ENCODE results near the gene TRPV2. TPM values are rescaled to one million over a fixed set of nuclear protein-coding genes. Genes with fewer than 3 reads are reported as not detected.

TRPV2 gene
- total and polyA plus RNA-seq, 10 of the 15 experiments (the other 5 are each of a cell fraction or from before 2014, with no cell fraction given): 8.9 to 94.4 (median 54.1) TPM

DNA sequence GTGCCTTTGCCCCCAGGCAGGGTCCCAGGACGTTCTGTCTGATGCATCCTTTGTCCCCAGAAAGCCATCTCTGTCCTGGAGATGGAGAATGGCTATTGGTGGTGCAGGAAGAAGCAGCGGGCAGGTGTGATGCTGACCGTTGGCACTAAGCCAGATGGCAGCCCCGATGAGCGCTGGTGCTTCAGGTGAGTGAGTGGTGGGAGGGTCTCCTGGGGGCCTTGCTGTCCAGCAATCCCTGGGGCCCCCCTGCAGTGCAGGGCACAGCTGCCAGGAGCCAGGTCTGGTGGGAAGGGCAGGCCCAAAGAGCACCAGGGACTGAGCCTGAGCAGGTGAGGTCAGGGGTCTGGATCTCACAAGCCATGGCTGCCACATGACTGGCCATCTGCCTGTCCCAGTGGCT lies 18.1 kb downstream of the TRPV2 start:
- in situ Hi-C loops (cut with MboI) (no loop called here), intact Hi-C loops (cut with micrococcal nuclease; ENCODE audit: unreplicated experiment) (no loop called here)

DNA sequence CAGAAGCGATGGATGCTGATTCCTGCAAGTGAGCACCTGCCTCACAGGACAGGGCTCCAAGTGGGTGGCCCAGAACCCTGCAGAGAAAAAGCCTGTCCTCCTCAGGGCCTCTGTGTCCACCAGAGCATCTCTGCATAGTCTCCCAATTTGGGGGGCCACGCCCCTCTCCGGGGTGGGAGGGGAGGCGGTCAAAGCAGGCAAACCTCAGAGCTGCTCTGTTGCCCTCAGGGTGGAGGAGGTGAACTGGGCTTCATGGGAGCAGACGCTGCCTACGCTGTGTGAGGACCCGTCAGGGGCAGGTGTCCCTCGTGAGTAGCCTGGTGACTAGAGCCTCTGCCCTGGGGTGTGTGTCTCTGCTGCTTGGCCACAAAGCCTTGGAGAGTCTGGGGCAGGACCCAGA lies 19.3 kb downstream of the TRPV2 start:
- no peak overlapping the region for H3K4me3 ChIP-seq

More for the DNA sequence above, 18.1 kb downstream of the TRPV2 start:
- H3K27ac ChIP-seq (ENCODE audit: control insufficient read depth, insufficient read depth): no peak overlapping the region
- 88% methylated on average over 5 of the region's 5 CpGs for WGBS (ENCODE audit: insufficient coverage, insufficient replicate concordance, low lambda C conversion rate, missing lambda C conversion rate)
- SMC1A ChIA-PET (ENCODE audit: uncharacterized antibody, unreplicated experiment): no interaction called here
- FAIRE-seq (no peak), DNase-seq (ENCODE audit: low read depth, low spot score) (no peak), ATAC-seq (no peak)
- CTCF ChIA-PET: no interaction called here
- no peaks in the 10 kb centered on the region for H4K20me1 ChIP-seq (ENCODE audit: control insufficient read depth, insufficient read depth)
- POLR2A ChIA-PET: no interaction called here
- H3K4me2 ChIP-seq (ENCODE audit: control insufficient read depth, insufficient read depth): no peak overlapping the region
- no peaks in the 10 kb centered on the region for H3K27me3 ChIP-seq (replicated peaks in 1 of 2; ENCODE audit: control insufficient read depth in 2 of 2, insufficient read depth in 2 of 2, low read length in 1 of 2)
- no peaks in the 10 kb centered on the region for H3K9me3 ChIP-seq (replicated peaks; ENCODE audit: control insufficient read depth, insufficient read depth, low read length)
- no TSS peak for BruUV-seq (replicated peaks)
- RAD21 ChIA-PET (ENCODE audit: unreplicated experiment): no interaction called here
- peaks cover 8 to 11% of the 10 kb centered on the region in 2 experiments for H3K36me3 ChIP-seq (ENCODE audit: control insufficient read depth in 2 of 2, insufficient read depth in 2 of 2, low read length in 1 of 2)
- H3K79me2 ChIP-seq (ENCODE audit: control insufficient read depth, insufficient read depth, low read length): no peaks in the 10 kb centered on the region
- no peak overlapping the region for H2AFZ ChIP-seq (ENCODE audit: control insufficient read depth, low read depth, low read length)
- H3K4me1 ChIP-seq (ENCODE audit: control insufficient read depth, insufficient read depth, low read length): peaks cover 8% of the 10 kb centered on the region
- H3K4me3 ChIP-seq: no peak overlapping the region
- no peak overlapping the region for H3K9ac ChIP-seq (ENCODE audit: control insufficient read depth, insufficient read depth, low read length)
- TF ChIP-seq, protein P1, sequence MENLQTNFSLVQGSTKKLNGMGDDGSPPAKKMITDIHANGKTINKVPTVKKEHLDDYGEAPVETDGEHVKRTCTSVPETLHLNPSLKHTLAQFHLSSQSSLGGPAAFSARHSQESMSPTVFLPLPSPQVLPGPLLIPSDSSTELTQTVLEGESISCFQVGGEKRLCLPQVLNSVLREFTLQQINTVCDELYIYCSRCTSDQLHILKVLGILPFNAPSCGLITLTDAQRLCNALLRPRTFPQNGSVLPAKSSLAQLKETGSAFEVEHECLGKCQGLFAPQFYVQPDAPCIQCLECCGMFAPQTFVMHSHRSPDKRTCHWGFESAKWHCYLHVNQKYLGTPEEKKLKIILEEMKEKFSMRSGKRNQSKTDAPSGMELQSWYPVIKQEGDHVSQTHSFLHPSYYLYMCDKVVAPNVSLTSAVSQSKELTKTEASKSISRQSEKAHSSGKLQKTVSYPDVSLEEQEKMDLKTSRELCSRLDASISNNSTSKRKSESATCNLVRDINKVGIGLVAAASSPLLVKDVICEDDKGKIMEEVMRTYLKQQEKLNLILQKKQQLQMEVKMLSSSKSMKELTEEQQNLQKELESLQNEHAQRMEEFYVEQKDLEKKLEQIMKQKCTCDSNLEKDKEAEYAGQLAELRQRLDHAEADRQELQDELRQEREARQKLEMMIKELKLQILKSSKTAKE (IDR thresholded peaks at IDR 0.05; ENCODE audit: low read depth, poor library complexity, severe bottlenecking): no peak
- TF ChIP-seq POLR2A (IDR thresholded peaks at IDR 0.05; ENCODE audit: low read depth, low read length): peak; percentile 38; the same call in 1 of the 2 replicates

More for the DNA sequence above, 19.3 kb downstream of the TRPV2 start:
- Histone ChIP-seq H3K4me1 (ENCODE audit: control insufficient read depth, insufficient read depth, low read length) (peaks cover 8% of the 10 kb centered on the region), H3K79me2 (ENCODE audit: control insufficient read depth, insufficient read depth, low read length) (peaks cover 9% of the 10 kb centered on the region), H2AFZ (ENCODE audit: control insufficient read depth, low read depth, low read length) (no peak overlapping the region), H3K36me3 (ENCODE audit: control insufficient read depth in 2 of 2, insufficient read depth in 2 of 2, low read length in 1 of 2) (peaks cover 0 to 5% of the 10 kb centered on the region in 2 experiments; a peak in 2 of 4 replicates), H3K4me2 (ENCODE audit: control insufficient read depth, insufficient read depth) (no peak overlapping the region), H4K20me1 (ENCODE audit: control insufficient read depth, insufficient read depth) (no peaks in the 10 kb centered on the region), H3K9me3 (replicated peaks; ENCODE audit: control insufficient read depth, insufficient read depth, low read length) (no peaks in the 10 kb centered on the region), H3K27ac (ENCODE audit: control insufficient read depth, insufficient read depth) (no peak overlapping the region), H3K9ac (ENCODE audit: control insufficient read depth, insufficient read depth, low read length) (no peak overlapping the region), H3K27me3 (replicated peaks in 1 of 2; ENCODE audit: control insufficient read depth in 2 of 2, insufficient read depth in 2 of 2, low read length in 1 of 2) (no peaks in the 10 kb centered on the region)
- intact Hi-C loops (cut with micrococcal nuclease; ENCODE audit: unreplicated experiment) (loop anchor here (5.0 kb wide), 1 partner anchor 147 kb away; no protein-coding TSS in a partner anchor), in situ Hi-C loops (cut with MboI) (no loop called here)
- FAIRE-seq: no peak
- no TSS peak for BruUV-seq (replicated peaks)
- ChIA-PET POLR2A (no interaction called here), RAD21 (ENCODE audit: unreplicated experiment) (no interaction called here), SMC1A (ENCODE audit: uncharacterized antibody, unreplicated experiment) (no interaction called here), CTCF (no interaction called here)
- DNase-seq (ENCODE audit: low read depth, low spot score): no peak
- ATAC-seq: no peak
- 68% methylated on average over 8 of the region's 8 CpGs for WGBS (ENCODE audit: insufficient coverage, insufficient replicate concordance, low lambda C conversion rate, missing lambda C conversion rate)
- TF ChIP-seq POLR2A (IDR thresholded peaks at IDR 0.05; ENCODE audit: low read depth, low read length): peak; percentile 41
- no peak for TF ChIP-seq GABPA (IDR thresholded peaks at IDR 0.05; ENCODE audit: low read depth)
- TF ChIP-seq, protein P2, sequence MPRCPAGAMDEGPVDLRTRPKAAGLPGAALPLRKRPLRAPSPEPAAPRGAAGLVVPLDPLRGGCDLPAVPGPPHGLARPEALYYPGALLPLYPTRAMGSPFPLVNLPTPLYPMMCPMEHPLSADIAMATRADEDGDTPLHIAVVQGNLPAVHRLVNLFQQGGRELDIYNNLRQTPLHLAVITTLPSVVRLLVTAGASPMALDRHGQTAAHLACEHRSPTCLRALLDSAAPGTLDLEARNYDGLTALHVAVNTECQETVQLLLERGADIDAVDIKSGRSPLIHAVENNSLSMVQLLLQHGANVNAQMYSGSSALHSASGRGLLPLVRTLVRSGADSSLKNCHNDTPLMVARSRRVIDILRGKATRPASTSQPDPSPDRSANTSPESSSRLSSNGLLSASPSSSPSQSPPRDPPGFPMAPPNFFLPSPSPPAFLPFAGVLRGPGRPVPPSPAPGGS (IDR thresholded peaks at IDR 0.05; ENCODE audit: borderline replicate concordance, insufficient read depth, low read depth, low read length, poor library complexity, severe bottlenecking): peak; percentile 32

Measured in GM12878 (cell line).